ENCODE results near the gene DNAJB6.

DNAJB6 gene

DNA sequence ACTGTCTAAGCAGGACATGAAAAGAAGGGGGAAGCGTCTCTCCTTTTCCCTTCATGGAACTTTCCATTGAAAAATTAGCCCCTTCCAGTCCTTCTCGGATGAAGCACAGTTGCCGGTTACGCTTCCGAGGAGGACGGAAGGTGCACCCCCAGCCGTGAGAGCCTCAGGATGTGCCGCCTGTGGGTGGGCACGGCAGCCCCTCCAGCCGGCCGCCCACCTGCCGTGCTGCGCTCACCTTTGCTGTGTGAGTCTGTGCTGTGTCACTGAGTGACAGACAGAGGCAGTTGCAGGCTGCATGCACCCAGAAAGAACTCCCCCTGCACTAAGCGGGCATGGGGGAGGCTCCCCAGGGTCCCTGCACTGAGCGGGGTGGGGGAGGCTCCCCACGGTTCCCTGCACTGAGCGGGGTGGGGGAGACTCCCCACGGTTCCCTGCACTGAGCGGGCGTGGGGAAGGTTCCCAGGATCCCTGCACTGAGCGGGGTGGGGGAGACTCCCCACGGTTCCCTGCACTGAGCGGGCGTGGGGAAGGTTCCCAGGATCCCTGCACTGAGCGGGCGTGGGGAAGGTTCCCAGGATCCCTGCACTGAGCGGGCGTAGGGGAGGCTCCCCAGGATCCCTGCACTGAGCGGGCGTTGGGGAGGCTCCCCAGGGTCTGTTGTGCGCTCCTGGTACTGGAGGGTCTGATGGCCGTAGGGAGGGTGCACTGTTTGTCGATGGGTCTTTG lies 74.2 kb downstream of the DNAJB6 start:
- no peak for DNase-seq

DNA sequence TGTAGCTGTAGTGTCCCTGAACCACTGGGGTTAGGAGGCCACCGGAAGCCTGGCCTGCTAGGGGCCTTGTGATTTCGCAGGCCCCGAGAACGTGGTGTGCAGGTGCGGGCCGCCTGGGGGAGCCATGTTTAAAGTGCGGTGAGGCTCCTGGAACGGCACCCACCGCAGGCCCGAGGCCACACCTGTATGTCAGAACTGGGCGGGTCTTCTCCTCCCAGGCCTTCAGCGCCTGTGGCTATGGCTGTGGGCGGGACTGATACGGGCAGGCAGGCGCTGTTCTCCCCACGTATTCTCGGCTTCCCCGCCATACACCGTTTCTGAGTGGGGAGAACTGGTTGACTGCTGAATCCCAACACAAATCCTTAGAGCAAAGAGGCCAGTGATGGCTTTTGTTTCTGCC lies 74.8 kb downstream of the DNAJB6 start:
- DNase-seq: no peak

DNA sequence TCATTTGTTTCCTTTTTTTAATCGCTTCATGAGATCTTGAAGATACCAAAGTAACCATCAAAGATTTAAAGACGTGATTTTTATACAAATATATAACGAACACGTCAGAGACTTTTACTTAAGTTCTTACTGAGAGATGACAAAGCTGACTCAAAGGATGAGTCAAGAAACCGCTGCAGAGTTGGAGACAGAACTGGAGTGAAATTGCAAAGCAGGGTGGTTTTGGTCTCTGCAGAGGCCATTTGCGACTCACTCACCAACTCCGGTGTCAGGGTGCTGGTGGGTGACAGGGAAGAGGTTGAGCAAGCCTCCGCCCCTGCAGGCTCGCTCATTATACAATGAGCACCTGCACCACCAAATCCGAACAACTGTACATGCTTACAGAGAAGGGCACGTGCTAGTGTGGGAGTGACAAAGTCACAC lies 75.2 kb downstream of the DNAJB6 start:
- DNase-seq: no peak

DNA sequence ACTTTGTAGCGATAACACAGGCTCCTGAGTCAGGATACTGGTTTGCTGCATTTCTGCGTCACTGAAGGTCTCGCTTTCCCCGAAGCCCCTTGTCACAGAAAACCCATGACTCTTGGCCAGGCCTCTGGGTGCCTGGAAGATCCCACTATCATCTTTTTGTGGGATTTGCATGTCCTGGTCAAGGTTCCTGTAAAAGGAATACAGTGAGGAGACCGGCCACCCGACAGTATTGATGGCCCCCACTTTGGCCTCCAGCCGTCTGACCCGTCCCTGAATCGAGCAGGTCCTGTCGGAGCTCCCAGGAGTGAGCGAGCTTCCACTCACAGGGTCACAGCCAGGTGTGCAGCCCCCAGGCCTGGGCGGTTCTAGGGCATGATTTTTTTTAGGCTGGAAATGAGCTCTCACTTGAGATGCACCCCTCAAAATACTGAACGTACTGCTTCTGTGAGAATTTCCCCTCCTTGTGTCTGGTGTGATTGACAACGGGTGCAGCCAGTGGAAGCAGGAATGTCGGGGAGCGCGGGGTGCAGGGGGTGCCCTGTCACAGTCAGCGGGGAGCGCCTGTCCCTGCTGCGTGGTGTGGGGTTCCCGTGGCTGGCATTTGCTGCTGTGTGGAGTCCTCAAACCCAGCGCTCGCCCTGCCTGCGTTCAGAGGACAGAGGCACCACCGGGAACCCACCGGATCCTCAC lies 75.8 kb downstream of the DNAJB6 start:
- DNase-seq: no peak

DNA sequence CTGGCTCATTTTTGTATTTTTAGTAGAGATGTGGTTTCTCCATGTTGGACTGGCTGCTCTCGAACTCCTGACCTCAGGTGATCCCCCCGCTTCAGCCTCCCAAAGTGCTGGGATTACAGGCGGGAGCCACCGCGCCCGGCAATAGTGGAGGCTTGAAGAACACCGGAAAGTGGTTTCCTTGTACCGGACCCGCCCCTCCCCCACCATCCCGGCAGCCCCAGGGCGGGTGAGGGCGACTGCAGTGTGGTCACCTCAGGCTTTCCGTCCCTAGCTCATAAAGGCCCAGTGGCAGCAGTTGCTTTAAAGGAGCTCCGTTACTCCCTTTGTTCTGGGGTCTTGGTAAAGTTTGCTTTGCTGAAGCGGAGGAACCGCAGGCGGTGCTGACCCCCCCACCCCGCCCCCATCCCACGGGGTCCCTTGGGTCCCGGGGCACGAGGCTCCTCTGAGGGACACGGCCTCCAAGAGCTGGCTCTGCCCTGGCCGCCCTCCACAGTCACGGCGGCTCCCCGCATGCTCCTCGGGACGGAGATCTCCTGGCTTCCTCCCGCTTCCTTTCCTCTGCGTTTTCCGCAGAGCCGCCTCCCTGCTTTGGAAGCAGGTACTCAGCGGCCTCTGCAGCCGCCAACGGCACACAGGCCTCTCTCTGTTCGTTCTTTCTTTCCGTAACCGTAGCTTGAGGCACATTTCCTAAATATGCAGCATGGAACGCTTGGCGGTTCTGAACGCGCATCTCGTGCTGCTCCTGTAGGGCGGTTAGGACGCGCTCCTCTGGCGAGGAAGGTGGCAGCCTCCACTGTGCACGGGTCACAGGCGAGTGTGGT lies 77.3 kb downstream of the DNAJB6 start:
- no peak for DNase-seq

DNA sequence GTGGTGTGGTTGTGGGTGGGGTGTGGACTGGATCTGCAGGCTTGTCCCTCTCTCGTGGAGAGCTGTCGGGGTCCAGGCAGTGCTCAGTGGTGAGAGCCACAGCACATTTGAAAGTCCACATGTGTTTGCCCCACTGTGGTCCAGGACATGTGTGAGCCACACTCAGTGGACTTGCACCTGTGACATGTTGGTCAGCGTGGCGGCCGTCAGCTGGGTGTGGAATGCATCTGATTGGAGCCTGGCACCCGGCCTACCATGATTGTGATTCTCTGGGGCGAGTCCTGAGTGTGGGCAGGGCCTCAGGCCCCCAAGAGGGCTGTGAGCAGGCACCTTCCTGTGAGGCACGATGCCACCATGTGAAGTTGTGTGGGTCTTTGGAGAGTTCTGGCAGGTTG lies 77.9 kb downstream of the DNAJB6 start:
- DNase-seq: no peak

DNA sequence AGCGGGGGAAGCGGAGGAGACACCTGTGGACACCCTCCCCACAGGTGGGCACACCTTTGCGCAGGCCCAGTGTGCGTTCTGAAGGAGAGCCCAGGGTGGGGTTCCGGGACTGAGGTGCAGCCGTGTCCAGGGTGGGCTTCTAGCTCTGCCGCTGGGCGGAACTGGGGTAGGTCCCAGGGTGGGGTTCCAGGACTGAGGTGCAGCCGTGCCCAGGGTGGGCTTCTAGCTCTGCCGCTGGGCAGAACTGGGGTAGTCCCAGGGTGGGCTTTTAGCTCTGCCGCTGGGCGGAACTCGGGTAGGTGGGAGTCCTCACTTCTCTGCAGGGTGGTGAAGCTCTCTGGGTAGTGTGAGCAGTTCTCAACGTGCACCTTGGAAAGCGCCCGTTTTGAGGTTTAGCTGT lies 78.7 kb downstream of the DNAJB6 start:
- DNase-seq: no peak

DNA sequence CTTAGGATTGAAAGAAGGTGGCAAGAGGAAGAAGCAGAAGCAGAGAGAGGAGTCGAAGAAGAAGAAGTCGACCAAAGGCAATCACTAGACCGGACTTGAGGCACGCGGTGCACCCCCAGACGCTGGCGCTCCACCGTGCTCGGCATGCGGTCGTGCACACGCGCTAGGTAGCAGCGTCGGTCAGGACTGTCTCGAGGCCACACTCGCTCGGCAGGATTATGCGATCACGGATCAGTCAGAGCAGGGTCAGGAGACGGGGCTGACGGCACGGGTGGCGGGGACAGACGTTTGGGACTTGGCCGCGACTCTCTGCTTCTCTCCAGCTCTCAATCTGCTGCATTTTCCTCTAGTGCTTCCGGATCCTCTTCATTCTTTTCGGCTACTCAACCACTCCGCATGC lies 79.2 kb downstream of the DNAJB6 start:
- DNase-seq: no peak

DNA sequence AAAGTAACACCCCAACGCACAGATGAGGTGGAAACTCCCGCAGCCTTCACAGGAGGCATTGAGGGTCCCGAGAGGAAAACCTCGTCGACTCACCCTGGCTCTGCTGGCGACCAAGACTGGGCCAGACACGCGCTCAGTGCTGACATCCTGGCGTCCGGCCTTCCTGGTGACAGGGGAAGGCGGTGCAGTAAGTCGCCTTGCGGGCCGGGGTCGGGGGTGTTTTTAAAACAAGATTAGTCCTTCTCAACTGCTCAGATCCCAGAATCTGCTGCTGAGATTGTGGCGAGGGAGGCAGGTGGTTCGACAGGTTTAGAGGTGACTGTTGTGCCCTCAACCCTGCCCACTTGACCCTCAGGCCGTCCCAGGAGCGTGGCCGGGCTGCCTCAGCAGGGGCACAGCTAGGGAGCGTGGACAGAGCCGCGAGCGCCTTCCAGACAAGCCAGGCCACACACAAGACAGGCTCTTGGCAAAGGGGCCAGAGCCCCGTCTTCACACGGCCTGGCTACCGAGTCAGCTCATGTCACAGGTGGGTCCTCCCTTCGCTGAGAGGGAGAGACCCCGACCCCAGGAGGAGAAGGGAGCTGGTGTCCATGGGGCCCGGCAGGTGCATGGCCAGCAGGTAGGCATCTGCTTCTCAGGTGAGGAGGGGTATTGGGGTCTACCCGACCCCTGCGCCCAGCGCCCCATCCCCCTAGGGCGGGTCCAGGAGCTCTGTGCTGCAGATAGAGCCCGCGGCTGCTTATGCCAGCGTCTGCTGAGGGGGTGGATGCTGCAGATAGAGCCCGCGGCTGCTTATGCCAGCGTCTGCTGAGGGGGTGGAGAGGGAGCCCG lies 81.6 kb downstream of the DNAJB6 start:
- DNase-seq: no peak

DNA sequence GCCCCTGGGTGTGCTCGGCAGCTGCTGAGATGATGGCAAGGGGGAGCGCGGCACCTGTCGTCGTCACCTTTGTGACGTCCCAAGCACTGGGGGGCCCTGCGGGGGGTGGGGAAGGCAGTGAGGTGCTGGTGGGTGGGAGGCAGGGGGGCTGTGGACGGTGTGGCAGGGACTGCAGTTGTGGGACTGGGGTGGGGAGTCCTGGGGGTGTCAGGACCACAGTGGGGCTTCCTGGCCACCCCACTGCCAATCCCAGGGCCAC lies 82.2 kb downstream of the DNAJB6 start:
- DNase-seq: no peak

DNA sequence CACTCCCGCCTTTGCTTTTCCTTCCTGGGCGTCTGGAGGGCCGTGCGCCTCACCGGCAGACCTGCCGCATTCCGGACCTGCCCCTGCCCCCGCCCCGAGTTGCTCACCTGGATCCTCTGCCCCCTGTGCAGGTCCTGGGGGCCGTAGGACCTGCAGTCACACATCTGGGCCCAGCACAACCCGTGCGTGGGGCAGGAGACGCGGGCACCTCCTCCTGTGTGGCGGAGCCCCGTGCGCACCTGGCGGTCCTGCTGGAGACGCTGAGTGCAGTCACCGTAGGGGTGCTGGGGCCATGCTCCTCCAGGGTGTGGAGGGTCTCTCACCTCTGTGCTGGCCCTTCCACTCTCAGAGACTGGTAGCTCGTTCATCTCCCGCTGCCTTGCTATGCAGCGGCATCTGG lies 85.5 kb downstream of the DNAJB6 start:
- DNase-seq: no peak

DNA sequence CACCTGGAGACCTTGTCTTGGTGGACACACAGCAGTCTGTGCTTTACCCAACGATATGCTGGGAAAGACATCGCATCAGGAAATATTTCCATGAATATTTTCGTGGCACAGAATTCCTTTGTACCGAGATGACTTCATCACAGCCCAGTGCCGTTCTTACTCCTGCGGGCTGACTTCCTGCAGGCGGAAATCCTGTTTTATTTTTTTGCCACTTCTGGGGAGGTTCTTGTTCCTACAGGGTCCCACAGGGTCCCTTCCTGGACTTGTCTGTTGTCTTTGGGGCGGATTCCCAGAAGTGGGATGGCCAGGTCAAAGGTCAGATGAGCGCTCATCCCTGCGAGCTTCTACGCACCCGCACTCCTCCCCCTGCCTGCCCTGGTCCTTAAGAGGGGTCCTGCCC lies 86.5 kb downstream of the DNAJB6 start:
- no peak for DNase-seq

DNA sequence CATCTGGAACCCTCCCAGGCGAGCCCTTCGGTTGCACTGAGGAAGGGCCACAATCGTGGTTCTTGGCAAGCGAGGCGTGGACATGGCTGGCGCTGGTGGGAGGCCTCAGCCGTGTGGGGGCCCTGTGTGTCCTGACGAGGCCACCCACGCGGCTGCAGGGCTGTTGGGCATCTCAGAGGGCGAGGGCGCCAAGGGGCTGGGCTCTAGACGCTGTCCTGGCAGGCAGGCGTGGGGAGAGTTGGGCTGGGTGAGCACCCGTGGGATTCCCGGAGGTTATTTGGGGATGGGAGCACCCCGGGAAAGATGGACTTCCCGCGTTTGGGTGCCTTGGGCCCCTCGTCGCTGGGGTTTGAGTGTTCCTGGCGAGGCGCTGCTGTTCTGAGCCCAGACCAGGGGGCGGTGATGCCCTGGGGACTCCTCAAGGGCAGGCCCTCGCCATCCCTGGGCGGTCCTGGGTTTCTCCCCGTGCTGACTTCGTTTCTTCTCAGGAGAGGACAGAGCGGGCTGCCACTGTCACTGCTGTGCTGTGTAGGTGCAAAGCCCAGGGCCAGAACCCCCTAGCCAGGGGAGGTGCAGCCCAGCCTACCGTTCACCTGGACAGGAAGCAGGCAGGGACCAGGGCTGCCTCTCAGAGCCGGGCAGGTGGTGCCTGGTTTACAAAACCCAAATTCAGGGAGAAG lies 87.2 kb downstream of the DNAJB6 start:
- no peak for DNase-seq

DNA sequence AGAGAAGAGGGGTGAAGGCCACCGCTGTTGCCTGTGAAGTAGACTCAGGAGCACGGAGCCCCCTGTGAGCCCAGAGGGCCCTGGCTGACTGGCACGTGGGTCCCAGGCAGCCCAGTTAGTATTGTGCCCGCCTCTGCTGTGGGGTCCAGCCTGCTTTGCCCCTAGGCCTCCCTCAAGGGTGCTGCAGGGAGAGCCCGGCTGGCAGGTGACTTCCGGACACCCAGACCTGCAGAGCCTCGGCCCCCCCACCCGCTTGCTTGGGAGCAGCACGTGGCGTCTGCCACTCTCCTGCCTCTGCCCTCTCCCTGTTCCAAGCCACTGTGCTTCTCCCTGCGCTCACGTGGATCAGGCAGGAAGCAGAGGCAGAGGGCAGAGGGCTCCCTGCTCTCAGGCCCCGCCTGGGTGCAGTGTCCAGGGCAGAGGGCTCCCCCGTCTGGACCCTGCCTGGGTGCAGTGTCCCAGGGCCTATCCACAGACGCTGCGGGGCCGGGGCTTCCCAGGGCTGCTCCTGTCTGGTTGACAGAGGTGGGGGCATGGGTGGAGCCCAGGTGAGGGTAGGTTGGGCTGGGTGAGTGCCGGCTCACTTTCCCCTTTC lies 88.4 kb downstream of the DNAJB6 start:
- no peak for DNase-seq

DNA sequence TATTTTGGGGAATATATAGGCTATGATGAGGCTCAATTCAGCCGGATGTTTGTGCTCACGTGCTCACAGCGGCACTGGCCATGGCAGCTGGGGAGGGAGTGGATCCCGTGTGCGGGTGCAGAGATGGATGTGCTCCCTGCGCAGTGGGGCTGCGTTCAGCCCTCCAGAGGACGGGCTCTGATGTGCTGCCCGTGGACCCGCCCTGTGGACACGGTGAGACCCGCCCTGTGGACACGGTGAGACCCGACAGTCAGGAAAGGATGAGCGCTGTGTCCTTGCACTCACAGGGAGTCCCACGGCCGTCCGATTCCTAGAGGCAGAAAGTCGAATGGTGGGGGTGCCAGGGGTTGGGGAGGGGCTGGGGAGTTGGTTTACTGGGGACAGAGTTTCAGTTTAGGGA lies 89.0 kb downstream of the DNAJB6 start:
- DNase-seq: no peak

DNA sequence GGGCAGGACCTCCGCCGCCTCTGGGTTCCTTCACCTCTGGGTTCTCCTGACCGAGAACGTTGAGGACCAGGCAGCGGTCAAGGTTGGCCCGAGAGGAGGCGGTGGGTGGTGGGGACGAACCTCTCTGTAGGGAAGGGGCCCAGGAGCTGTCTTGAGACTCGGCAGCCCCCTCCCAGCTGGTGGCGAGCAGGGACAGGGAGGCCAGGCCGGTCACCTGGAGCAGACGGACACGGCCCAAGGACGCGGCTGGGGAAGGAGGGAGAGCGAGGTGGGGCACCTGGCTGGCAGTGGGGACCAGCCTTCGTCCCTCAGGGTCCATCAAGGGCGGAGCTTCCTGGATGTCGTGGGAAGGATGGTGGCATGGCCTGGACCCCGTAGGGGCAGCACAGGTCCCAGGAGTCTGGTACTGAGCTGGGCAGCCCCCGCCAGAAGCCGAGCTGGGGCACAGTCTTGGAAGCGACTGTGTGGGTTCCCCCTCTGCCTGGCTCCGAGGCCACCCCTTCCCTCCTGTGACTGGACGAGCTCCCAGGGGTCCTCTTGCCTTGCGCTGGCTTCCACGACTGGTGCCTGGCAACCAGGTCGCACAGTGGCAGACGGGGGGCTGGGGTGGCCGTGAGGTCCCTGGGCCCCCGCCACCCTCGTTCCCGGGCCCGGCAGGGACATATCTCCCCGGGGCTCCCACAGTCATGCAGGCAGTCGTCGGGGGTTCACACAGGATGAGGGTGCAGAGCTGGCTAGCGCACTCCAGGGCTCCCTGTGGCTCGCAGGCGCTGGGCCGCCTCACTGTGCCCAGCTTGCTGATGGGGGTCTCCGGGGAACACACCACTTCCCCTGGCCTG lies 89.9 kb downstream of the DNAJB6 start:
- DNase-seq: no peak

DNA sequence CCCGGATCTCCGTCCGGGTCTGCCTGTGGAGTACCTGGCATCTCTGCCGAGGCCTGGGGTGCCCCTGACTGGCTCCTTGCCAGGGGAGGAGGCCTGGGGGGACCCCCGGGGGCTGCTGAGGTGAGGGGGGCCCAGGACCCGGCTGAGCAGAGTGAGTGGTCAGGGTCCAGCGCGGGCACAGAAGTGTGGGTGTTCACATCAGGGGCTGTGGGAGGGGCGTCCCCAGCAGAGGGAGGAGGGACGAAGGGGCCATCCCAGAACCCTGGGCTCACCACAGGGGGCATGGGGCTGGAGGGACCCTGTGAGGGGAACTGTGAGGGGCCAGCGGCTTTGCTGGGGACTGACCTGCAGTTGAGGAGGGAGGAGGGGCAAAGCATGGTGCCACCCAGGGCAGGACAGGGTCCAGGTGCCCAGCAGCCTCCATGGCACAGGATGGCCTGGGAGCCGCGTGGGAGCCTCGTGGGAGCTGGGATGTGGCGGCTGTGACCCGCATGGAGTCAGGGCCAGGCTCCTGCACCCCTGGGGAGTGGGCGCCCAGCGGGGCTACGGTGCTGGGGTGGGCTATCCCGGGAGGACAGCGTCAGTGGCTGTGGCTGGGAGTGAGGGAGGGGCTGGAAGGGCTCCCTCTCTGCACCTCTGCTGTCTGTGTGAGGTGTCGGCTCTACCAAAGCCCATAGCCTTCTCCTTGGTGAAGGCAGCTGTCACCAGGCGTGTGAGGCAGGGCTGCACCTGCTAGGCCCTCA lies 91.2 kb downstream of the DNAJB6 start:
- DNase-seq: no peak

DNA sequence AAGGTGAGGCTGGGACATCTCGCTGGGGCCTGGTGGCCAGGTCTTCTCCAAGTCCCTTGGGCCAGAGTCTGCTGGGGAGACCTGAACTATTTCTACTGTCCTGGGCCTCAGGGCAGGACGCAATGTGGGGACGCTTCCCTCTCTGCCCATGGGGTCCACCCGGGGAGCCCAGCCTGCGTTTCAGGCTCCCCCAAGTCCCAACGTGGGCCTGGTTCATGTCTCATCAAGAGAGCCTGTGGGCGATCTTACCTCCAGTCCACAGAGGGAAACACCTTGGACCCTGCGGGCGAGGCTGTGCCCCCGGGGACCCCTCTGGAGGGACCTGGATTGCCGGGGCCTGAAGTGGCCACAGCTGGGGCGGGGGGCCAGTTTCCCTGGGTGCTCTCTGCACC lies 91.7 kb downstream of the DNAJB6 start:
- no peak for DNase-seq

DNA sequence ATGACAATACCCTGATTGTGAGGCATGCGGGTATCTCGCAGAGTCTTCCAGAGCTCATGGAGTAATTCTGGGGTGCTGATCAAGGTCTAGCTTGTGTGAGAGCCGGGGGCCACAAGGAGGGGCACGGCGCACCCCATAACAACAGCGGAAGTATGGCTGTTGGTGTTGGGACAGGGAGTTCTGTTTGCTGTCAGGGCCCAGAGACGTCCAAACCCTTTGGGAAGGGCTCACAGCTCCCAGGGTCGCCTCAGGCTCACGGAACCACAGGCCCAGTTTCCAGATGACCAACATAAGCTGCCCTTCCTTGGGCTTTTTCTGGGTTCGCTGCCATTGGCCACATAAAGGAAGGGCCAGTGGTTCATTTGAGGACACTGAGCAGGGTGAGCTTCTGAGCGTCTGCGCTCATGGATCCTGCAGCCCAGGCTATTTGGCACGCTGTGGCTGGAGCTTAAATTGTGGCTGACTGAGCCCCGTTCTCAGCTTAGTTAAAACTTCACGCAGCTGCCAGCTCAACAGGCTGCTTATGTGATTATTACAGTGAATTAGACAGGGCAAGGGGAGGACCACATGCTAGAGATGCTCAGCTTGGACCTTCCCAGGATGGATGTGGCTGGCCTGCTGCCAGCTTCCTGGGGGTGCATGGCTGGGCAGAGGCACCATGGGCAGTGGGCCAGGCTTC lies 92.3 kb downstream of the DNAJB6 start:
- DNase-seq: no peak

DNA sequence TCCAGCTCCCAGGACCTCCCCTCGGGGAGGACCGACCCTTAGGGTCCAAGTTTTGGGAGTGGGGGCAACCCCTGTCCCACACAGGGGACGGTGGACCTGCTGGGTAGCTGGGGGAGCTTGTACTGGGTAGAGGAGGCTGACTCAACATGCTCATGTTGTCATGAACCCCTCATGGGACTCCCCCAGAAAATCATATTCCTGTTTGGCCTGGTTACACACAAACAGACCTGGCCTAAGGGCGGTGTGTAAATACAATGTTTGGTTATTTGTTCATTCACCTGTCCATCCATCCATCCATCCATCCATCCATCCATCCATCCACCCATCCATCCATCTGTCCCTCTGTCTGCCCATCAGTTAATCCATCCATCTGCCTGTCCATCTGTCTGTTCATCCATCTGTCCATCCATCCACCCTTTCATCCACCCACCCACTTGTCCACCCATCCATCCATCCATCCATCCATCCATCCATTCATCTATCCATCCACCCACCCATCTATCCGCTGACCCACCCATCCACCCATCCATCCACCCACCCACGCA lies 92.9 kb downstream of the DNAJB6 start:
- DNase-seq: no peak
